ENCODE measurements around the gene CPLX1.
A peak's percentile ranks its signal among the peaks of the same experiment; 100 is the strongest.

The CPLX1 gene

GRCh38 chr4:825971-826330, at the start of gene CPLX1:
Gene CPLX1, minus strand, starts transcription at chr4:826129. Its CDS starts 1,607 bp downstream, at chr4:824522.
- no peak for DNase-seq

GRCh38 chr4:874971-875817, 49.3 kb upstream of the CPLX1 start:
- no peak for DNase-seq

GRCh38 chr4:874056-874455, 48.1 kb upstream of the CPLX1 start:
- no peak for DNase-seq

GRCh38 chr4:872241-872981, 46.5 kb upstream of the CPLX1 start:
- no peak for DNase-seq

- DNase-seq = no peak
These were observed 45.6 kb upstream of the CPLX1 start for GRCh38 chr4:871484-871883.

GRCh38 chr4:870951-871350, 45.0 kb upstream of the CPLX1 start:
- no peak for DNase-seq

- no peak for DNase-seq
These were observed 43.8 kb upstream of the CPLX1 start for GRCh38 chr4:869776-870175.

- DNase-seq = no peak
These were observed 42.5 kb upstream of the CPLX1 start for GRCh38 chr4:868421-868820.

- no peak for DNase-seq
These were observed 41.8 kb upstream of the CPLX1 start for GRCh38 chr4:867526-868250.

GRCh38 chr4:866761-867390, 40.9 kb upstream of the CPLX1 start:
- no peak for DNase-seq

GRCh38 chr4:866068-866760, 40.3 kb upstream of the CPLX1 start:
- no peak for DNase-seq

- DNase-seq = no peak
These were observed 39.6 kb upstream of the CPLX1 start for GRCh38 chr4:865572-865971.

GRCh38 chr4:865121-865465, 39.2 kb upstream of the CPLX1 start:
- DNase-seq = no peak

- no peak for DNase-seq
These were observed 38.7 kb upstream of the CPLX1 start for GRCh38 chr4:864456-865120.

GRCh38 chr4:860561-860960, 34.6 kb upstream of the CPLX1 start:
- DNase-seq = no peak

- DNase-seq = no peak
These were observed 33.6 kb upstream of the CPLX1 start for GRCh38 chr4:859496-859895.

GRCh38 chr4:858831-859451, 33.0 kb upstream of the CPLX1 start:
- no peak for DNase-seq

- no peak for DNase-seq
These were observed 32.1 kb upstream of the CPLX1 start for GRCh38 chr4:858041-858481.

- no peak for DNase-seq
These were observed 31.5 kb upstream of the CPLX1 start for GRCh38 chr4:857461-857860.

GRCh38 chr4:856225-856901, 30.4 kb upstream of the CPLX1 start:
- peak; percentile 34 for DNase-seq

- DNase-seq = peak; percentile 48
These were observed 29.9 kb upstream of the CPLX1 start for GRCh38 chr4:855880-856224.

Data from CD4-positive, alpha-beta T cell treated with Interleukin-17A for 1 hour (primary cell).